CD8-positive, alpha-beta memory T cell (primary cell): Measurements from ENCODE around the gene FOXK1. TPM values are rescaled to one million over a fixed set of nuclear protein-coding genes. Genes with fewer than 3 reads are reported as not detected.
"Not testable (repeated sequence)": the region's sequence is repeated elsewhere in the genome, so short reads cannot be mapped to it uniquely, and the experiment has no call there.

Experiments used
- CTCF ChIA-PET: fragments of 350-600 bp; sonication (Branson Sonifier 250); formaldehyde crosslinking; loops from one replicate; lab custom pipeline; 2021; ENCODE audit warnings: antibody characterized with exemption; lab: Charles Lee
- POLR2A ChIA-PET: fragments of 350-600 bp; sonication (Branson Sonifier 250); formaldehyde crosslinking; loops from one replicate; lab custom pipeline; 2021; ENCODE audit warnings: antibody characterized with exemption; lab: Charles Lee
- DNase-seq, 5 donors: peaks; one replicate each; pipeline versions ENCODE4 v3.0.0 to v3.0.0-alpha.2; 2020 to 2022; ENCODE audit warnings: mixed read lengths in 1 of 5
- H3K27ac ChIP-seq: one replicate; pipeline ENCODE4 v1.7.0; 2013; ENCODE audit warnings: low read depth, mild to moderate bottlenecking, low read length, moderate library complexity
- H3K27me3 ChIP-seq: 2 replicates; pipeline ENCODE4 v1.7.0; 2013; ENCODE audit warnings: low read length, mild to moderate bottlenecking; ENCODE audit not compliant: insufficient read depth, poor library complexity, severe bottlenecking
- H3K36me3 ChIP-seq: 2 replicates; pipeline ENCODE4 v1.7.0; 2013; ENCODE audit warnings: mild to moderate bottlenecking, low read length, moderate library complexity; ENCODE audit not compliant: insufficient read depth
- H3K4me1 ChIP-seq: 2 replicates; pipeline ENCODE4 v1.7.0; 2013; ENCODE audit warnings: mild to moderate bottlenecking, low read length, moderate library complexity; ENCODE audit not compliant: insufficient read depth
- H3K4me3 ChIP-seq: 2 replicates; pipeline ENCODE4 v1.7.0; 2013; ENCODE audit warnings: mild to moderate bottlenecking, low read length
- H3K9me3 ChIP-seq: 2 replicates; pipeline ENCODE4 v1.7.0; 2013; ENCODE audit warnings: mild to moderate bottlenecking, low read length
- H3K27ac Mint-ChIP-seq, 8 donors: one replicate each; pipeline ENCODE4 v1.8.0; 2020 to 2021; ENCODE audit warnings: mixed read lengths in 8 of 8, mild to moderate bottlenecking in 6 of 8, inconsistent platforms in 3 of 8, moderate library complexity in 3 of 8
- H3K27me3 Mint-ChIP-seq, 2 donors: one replicate each; pipeline ENCODE4 v1.8.0; 2020 to 2021; ENCODE audit warnings: mixed read lengths in 2 of 2, mild to moderate bottlenecking in 1 of 2, moderate library complexity in 1 of 2
- H3K36me3 Mint-ChIP-seq, 3 donors: one replicate each; pipeline ENCODE4 v1.8.0; 2020 to 2021; ENCODE audit warnings: mixed read lengths in 3 of 3, inconsistent platforms in 1 of 3, mild to moderate bottlenecking in 1 of 3
- H3K4me1 Mint-ChIP-seq, 3 donors: one replicate each; pipeline ENCODE4 v1.8.0; 2020 to 2021; ENCODE audit warnings: mixed read lengths in 3 of 3, inconsistent platforms in 1 of 3, mild to moderate bottlenecking in 1 of 3
- H3K4me3 Mint-ChIP-seq, 7 donors: one replicate each; pipeline ENCODE4 v1.8.0; 2020 to 2021; ENCODE audit warnings: mixed read lengths in 7 of 7, mild to moderate bottlenecking in 6 of 7, moderate library complexity in 4 of 7, inconsistent platforms in 2 of 7
- H3K9me3 Mint-ChIP-seq, 5 donors: one replicate each; pipeline ENCODE4 v1.8.0; 2020 to 2022; ENCODE audit warnings: mixed read lengths in 5 of 5, mild to moderate bottlenecking in 3 of 5, moderate library complexity in 2 of 5, inconsistent platforms in 1 of 5
- polyA plus RNA-seq: library from polyadenylated mRNA; unstranded; fragments of 300-500 nt; fragmentation: Illumina TruSeq; gene quantifications from one replicate; pipeline ENCODE4 v1.2.3, GENCODE V29; 2021
- total RNA-seq, 2 experiments: library from RNA; stranded (reverse); gene quantifications; one replicate each; pipeline ENCODE4 v1.2.3, GENCODE V29; 2021

FOXK1 gene
- total and polyA plus RNA-seq, 3 experiments from 2014 or later = 4.5 to 38.4 (median 35.6) TPM

- H3K9me3 ChIP-seq = no peaks in the 10 kb centered on the region
- peaks cover 0 to 34% (median 8%) of the 10 kb centered on the region in 3 donors for H3K36me3 Mint-ChIP-seq
- peaks cover 0 to 3% of the 10 kb centered on the region in 2 donors for H3K27me3 Mint-ChIP-seq
- peak overlapping the region; percentile 87 to 100 (median 97) for H3K4me3 Mint-ChIP-seq
- no peaks in the 10 kb centered on the region for H3K27me3 ChIP-seq
- H3K36me3 ChIP-seq = no peaks in the 10 kb centered on the region
- POLR2A ChIA-PET = interaction anchor here (0.8 to 4.5 kb wide), 2 partner anchors 43 to 90 kb away, joined by 3 to 58 read pairs; partner anchors contain the start of gene AP5Z1
- H3K9me3 Mint-ChIP-seq = no peaks in the 10 kb centered on the region
- CTCF ChIA-PET = interaction anchor here (1.0 to 1.8 kb wide), 6 partner anchors 13 to 90 kb away, joined by 3 to 6 read pairs (median 3); partner anchors contain the start of gene AP5Z1
- no peak overlapping the region for H3K27ac ChIP-seq
- peaks cover 46 to 61% (median 61%) of the 10 kb centered on the region in 3 donors for H3K4me1 Mint-ChIP-seq
- H3K27ac Mint-ChIP-seq = peak overlapping the region; percentile 91 to 100 (median 96)
- peaks cover 38% of the 10 kb centered on the region for H3K4me1 ChIP-seq
- DNase-seq = peak in 1 of 5 donors; percentile 22
- peak overlapping the region; percentile 57 for H3K4me3 ChIP-seq
Observed at GRCh38 chr7:4684846-4685245, 2.8 kb downstream of the FOXK1 start.

- not testable (repeated sequence) for H3K27ac ChIP-seq, H3K4me3 ChIP-seq, H3K9me3 Mint-ChIP-seq, H3K36me3 ChIP-seq, H3K9me3 ChIP-seq, H3K27me3 Mint-ChIP-seq, H3K27me3 ChIP-seq
- ChIA-PET POLR2A (interaction anchor here (4.5 kb wide), 1 partner anchor 44 kb away, joined by 58 read pairs; no protein-coding TSS in a partner anchor), CTCF (interaction anchor here (1.0 to 1.8 kb wide), 6 partner anchors 13 to 89 kb away, joined by 3 to 6 read pairs (median 3); partner anchors contain the start of gene AP5Z1)
- DNase-seq = peak in 1 of 5 donors; percentile 3
- H3K36me3 Mint-ChIP-seq = peaks cover 0 to 36% (median 10%) of the 10 kb centered on the region in 3 donors
- peaks cover 54 to 70% (median 69%) of the 10 kb centered on the region in 3 donors for H3K4me1 Mint-ChIP-seq
- H3K4me1 ChIP-seq = peaks cover 46% of the 10 kb centered on the region
- peak overlapping the region in 4 of 7 donors; percentile 18 to 87 (median 64) for H3K4me3 Mint-ChIP-seq
- H3K27ac Mint-ChIP-seq = peak overlapping the region in 3 of 8 donors; percentile 44 to 91 (median 58)
Observed at GRCh38 chr7:4685676-4686075, 3.6 kb downstream of the FOXK1 start.

- DNase-seq = no peak
- Mint-ChIP-seq H3K4me3 (peak overlapping the region in 4 of 7 donors; percentile 4 to 59 (median 42)), H3K27me3 (no peaks in the 10 kb centered on the region), H3K4me1 (peaks cover 63 to 84% (median 83%) of the 10 kb centered on the region in 3 donors), H3K27ac (peak overlapping the region in 3 of 8 donors; percentile 15 to 57 (median 26)), H3K9me3 (no peaks in the 10 kb centered on the region), H3K36me3 (peaks cover 0 to 38% (median 10%) of the 10 kb centered on the region in 3 donors)
- H3K4me3 ChIP-seq = no peak overlapping the region
- ChIA-PET CTCF (interaction anchor here (0.9 kb wide), 1 partner anchor 87 kb away, joined by 3 read pairs; the partner anchor contains the start of gene AP5Z1), POLR2A (no interaction called here)
- peaks cover 54% of the 10 kb centered on the region for H3K4me1 ChIP-seq
- H3K9me3 ChIP-seq = no peaks in the 10 kb centered on the region
- no peak overlapping the region for H3K27ac ChIP-seq
- H3K36me3 ChIP-seq = no peaks in the 10 kb centered on the region
- no peaks in the 10 kb centered on the region for H3K27me3 ChIP-seq
Observed at GRCh38 chr7:4687956-4688355, 5.9 kb downstream of the FOXK1 start.

GRCh38 chr7:4689151-4689550 is 7.1 kb downstream of the FOXK1 start:
- no peaks in the 10 kb centered on the region for H3K9me3 ChIP-seq
- Mint-ChIP-seq H3K27me3 (no peaks in the 10 kb centered on the region), H3K4me1 (peaks cover 64 to 84% (median 84%) of the 10 kb centered on the region in 3 donors), H3K36me3 (peaks cover 0 to 31% (median 9%) of the 10 kb centered on the region in 3 donors), H3K9me3 (no peaks in the 10 kb centered on the region), H3K4me3 (no peak overlapping the region), H3K27ac (peak overlapping the region in 2 of 8 donors; percentile 17 to 33)
- H3K4me1 ChIP-seq = peaks cover 54% of the 10 kb centered on the region
- CTCF ChIA-PET = no interaction called here
- no peak overlapping the region for H3K4me3 ChIP-seq
- no peaks in the 10 kb centered on the region for H3K36me3 ChIP-seq
- H3K27ac ChIP-seq = no peak overlapping the region
- no peak for DNase-seq
- POLR2A ChIA-PET = no interaction called here
- H3K27me3 ChIP-seq = no peaks in the 10 kb centered on the region

- Histone ChIP-seq H3K27me3 (no peaks in the 10 kb centered on the region), H3K4me3 (no peak overlapping the region), H3K4me1 (peaks cover 55% of the 10 kb centered on the region), H3K9me3 (no peaks in the 10 kb centered on the region), H3K36me3 (no peaks in the 10 kb centered on the region), H3K27ac (no peak overlapping the region)
- POLR2A ChIA-PET = interaction anchor here (0.8 kb wide), 1 partner anchor 8 kb away, joined by 3 read pairs; no protein-coding TSS in a partner anchor
- no peak for DNase-seq
- peak overlapping the region in 4 of 8 donors; percentile 25 to 75 (median 63) for H3K27ac Mint-ChIP-seq
- peak overlapping the region in 2 of 7 donors; percentile 26 to 37 for H3K4me3 Mint-ChIP-seq
- peaks cover 0 to 29% (median 9%) of the 10 kb centered on the region in 3 donors for H3K36me3 Mint-ChIP-seq
- H3K9me3 Mint-ChIP-seq = no peaks in the 10 kb centered on the region
- H3K27me3 Mint-ChIP-seq = no peaks in the 10 kb centered on the region
- H3K4me1 Mint-ChIP-seq = peaks cover 64 to 84% (median 84%) of the 10 kb centered on the region in 3 donors
- CTCF ChIA-PET = no interaction called here
Observed at GRCh38 chr7:4689668-4690067, 7.6 kb downstream of the FOXK1 start.

GRCh38 chr7:4690953-4691856 is 9.1 kb downstream of the FOXK1 start:
- H3K4me1 Mint-ChIP-seq = peaks cover 62 to 82% (median 82%) of the 10 kb centered on the region in 3 donors
- H3K4me1 ChIP-seq = peaks cover 49% of the 10 kb centered on the region

GRCh38 chr7:4692055-4692454 is 10.0 kb downstream of the FOXK1 start:
- peaks cover 0 to 28% (median 9%) of the 10 kb centered on the region in 3 donors for H3K36me3 Mint-ChIP-seq
- DNase-seq = no peak
- H3K9me3 Mint-ChIP-seq = no peaks in the 10 kb centered on the region
- H3K27ac Mint-ChIP-seq = peak overlapping the region in 1 of 8 donors; percentile 56
- H3K4me1 Mint-ChIP-seq = peaks cover 63 to 83% (median 76%) of the 10 kb centered on the region in 3 donors
- H3K4me3 Mint-ChIP-seq = peak overlapping the region in 1 of 7 donors; percentile 52
- H3K9me3 ChIP-seq = no peaks in the 10 kb centered on the region
- CTCF ChIA-PET = interaction anchor here (0.5 to 1.0 kb wide), 2 partner anchors 21 to 58 kb away, joined by 3 read pairs; no protein-coding TSS in a partner anchor
- peaks cover 44% of the 10 kb centered on the region for H3K4me1 ChIP-seq
- no peak overlapping the region for H3K4me3 ChIP-seq
- no peaks in the 10 kb centered on the region for H3K27me3 Mint-ChIP-seq
- H3K27ac ChIP-seq = no peak overlapping the region
- H3K27me3 ChIP-seq = no peaks in the 10 kb centered on the region
- no peaks in the 10 kb centered on the region for H3K36me3 ChIP-seq
- POLR2A ChIA-PET = no interaction called here

More at GRCh38 chr7:4690953-4691856, 9.1 kb downstream of the FOXK1 start:
- H3K9me3 Mint-ChIP-seq = no peaks in the 10 kb centered on the region
- no peak overlapping the region for H3K27ac ChIP-seq
- ChIA-PET POLR2A (no interaction called here), CTCF (interaction anchor here (1.0 kb wide), 1 partner anchor 22 kb away, joined by 3 read pairs; no protein-coding TSS in a partner anchor)
- no peaks in the 10 kb centered on the region for H3K27me3 ChIP-seq
- no peaks in the 10 kb centered on the region for H3K9me3 ChIP-seq
- no peak for DNase-seq
- H3K27me3 Mint-ChIP-seq = no peaks in the 10 kb centered on the region
- no peaks in the 10 kb centered on the region for H3K36me3 ChIP-seq
- H3K4me3 ChIP-seq = no peak overlapping the region
- H3K4me3 Mint-ChIP-seq = peak overlapping the region in 3 of 7 donors; percentile 8 to 59 (median 32)
- peaks cover 0 to 29% (median 9%) of the 10 kb centered on the region in 3 donors for H3K36me3 Mint-ChIP-seq
- H3K27ac Mint-ChIP-seq = peak overlapping the region in 1 of 8 donors; percentile 29
